Activated gamma-delta T cell treated with anti-CD3 and anti-CD28 coated beads, Interleukin-2, amount 50 U/mL, for 16 hours (primary cell): ENCODE data around the gene DYRK3.

ENCODE experiments used
- DNase-seq: peaks from one replicate; pipeline ENCODE4 v3.0.0-alpha.2; 2020; ENCODE audit warnings: low read depth

DYRK3 gene

GRCh38 chr1:206661161-206661820, 26.0 kb downstream of the DYRK3 start:
- DNase-seq, result no peak

- DNase-seq, result no peak
Measured at GRCh38 chr1:206662396-206663092, 27.2 kb downstream of the DYRK3 start.

DNA sequence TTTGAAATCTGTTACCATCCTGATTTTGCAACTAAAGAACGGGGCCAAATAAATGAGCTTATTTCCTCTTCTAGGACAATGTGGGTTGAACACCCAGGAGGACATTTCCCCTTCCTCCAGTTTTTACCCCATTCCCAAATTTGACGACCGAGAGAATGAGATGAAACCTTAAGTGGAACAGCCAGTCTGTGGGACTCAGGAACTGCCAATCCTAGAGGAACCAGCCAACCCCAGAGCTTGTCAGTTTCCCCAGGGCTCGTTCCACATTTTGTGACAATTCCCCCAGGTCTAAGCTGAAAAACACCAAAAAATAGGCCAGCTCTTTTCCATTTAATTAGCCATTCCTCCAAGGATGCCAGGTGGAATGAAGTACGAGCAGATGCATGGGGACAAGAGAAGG, 28.0 kb downstream of the DYRK3 start:
- no peak for DNase-seq

GRCh38 chr1:206663832-206664652, 28.7 kb downstream of the DYRK3 start:
- DNase-seq, result peak; percentile 75

- no peak for DNase-seq
Measured at GRCh38 chr1:206664740-206665139, 29.4 kb downstream of the DYRK3 start.

- DNase-seq, result no peak
Measured at GRCh38 chr1:206666031-206666561, 30.8 kb downstream of the DYRK3 start.

DNA sequence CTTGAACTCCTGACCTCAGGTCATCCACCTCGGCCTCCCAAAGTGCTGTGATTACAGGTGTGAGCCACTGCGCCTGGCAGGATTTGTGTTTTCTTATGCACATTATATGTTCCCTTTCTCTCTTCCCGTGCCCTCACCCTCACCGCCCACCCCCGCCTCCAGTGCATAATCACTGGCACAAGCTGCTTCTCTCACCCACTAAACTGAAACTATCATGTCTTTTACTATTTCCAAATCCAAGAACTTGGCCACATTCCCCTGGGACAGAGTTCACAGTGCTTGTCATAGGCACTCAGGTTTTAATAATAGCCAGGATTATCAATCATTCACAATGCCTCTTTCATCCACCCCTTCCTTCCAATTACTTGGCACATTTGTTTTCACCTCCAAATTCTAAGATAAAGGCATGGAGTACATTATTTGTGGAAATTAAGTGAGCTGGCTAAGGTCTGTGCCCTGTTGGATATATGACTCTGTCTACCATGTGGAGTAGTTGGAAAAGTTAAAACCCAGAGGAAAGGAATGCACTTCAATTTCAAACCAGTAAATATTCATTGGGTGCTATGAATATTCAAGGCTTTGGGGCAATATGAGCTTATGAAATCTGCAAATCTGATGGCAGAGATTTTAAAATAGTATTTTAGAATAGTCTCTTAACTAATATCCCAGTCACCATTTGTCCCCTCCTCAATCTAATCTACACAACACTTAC, 31.8 kb downstream of the DYRK3 start:
- no peak for DNase-seq

- DNase-seq, result no peak
Measured at GRCh38 chr1:206668351-206668750, 33.0 kb downstream of the DYRK3 start.

DNA sequence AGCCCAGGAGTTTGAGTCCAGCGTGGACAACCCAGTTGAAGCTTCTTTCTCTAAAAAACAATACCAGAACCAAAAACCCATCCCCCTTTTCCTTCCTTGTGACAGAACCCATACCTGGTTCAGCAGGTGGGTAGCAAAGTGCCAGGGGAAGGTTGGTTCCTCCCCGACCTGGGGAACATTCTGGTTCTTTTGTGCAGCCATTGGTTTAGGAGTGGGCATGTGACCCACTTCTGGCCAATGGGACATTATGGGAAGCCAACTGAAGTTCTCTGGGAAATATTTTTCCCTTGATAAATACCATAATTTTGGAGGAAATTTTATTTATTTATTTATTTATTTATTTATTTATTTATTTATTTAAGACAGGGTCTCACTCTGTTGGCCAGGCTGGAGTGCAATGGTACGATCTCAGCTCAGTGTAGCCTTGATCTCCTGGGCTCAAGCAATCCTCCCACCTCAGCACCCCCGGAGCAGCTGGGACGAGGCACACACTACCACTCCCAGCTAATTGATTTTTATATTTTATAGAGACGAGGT, 33.6 kb downstream of the DYRK3 start:
- DNase-seq, result no peak

- DNase-seq, result no peak
Measured at GRCh38 chr1:206672011-206672688, 36.8 kb downstream of the DYRK3 start.

GRCh38 chr1:206672844-206673758, 37.8 kb downstream of the DYRK3 start:
- no peak for DNase-seq

GRCh38 chr1:206674236-206674635, 38.9 kb downstream of the DYRK3 start:
- no peak for DNase-seq

DNA sequence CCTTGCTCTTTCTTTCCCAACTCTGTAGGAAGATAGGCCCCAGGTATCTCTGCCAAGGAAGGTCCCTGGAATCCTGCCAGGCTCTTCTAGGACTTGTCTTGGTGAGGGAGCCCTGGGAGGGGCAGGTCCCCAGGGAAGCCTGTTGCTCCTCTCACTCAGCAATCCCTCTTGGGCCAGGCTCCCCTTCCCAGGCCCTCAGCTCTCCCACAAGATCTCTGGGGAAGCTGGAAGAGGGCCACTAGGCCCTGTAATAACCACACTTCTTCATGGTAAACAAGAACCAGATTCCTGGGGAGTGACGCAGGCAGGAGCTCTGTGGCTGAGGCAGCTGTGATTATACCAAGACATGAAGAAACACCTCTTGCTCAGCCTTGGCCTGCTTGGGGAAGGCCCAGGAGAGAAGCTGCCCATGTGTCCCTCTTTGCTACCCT, 39.4 kb downstream of the DYRK3 start:
- no peak for DNase-seq

DNA sequence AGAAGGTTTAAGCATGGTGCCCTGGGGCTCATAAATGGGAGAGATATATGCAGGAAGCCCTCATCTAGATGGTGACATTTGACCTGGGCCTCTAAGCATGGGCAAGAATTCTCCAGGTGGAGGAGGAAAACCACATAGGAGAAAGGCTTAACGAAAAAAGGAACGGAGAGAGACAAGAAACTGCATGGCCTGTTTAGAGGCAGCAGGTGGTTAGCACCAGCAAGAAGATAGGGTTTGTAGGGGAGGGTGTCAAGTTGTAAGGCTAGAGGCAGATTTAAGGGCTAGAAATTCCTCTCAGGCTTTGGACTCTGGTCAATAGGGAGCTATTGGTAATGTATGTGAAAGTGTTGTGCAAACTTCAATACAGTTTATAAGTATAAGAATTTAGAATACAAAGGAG, 41.2 kb downstream of the DYRK3 start:
- no peak for DNase-seq

DNA sequence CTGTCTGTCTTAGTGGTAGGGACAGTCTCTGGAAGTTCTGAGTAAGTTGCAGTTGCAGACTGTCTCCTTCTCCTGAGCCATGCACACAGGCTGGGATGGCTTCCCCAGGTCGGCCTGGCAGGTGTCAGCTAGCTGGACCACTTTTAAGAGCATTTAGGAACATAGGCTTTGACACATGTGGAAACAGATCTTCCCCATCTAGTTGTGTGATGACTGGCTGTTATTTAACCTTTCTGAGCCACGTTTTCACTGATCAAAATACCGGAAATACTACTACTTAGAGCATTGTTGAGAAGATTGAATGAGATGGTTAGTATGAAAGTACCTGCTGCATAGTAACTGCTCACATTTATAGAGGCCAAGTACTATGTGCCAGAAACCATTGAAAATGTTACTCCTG, 43.2 kb downstream of the DYRK3 start:
- no peak for DNase-seq

GRCh38 chr1:206679738-206680211, 44.4 kb downstream of the DYRK3 start:
- DNase-seq, result no peak

GRCh38 chr1:206680279-206680678, 44.9 kb downstream of the DYRK3 start:
- DNase-seq, result no peak

DNA sequence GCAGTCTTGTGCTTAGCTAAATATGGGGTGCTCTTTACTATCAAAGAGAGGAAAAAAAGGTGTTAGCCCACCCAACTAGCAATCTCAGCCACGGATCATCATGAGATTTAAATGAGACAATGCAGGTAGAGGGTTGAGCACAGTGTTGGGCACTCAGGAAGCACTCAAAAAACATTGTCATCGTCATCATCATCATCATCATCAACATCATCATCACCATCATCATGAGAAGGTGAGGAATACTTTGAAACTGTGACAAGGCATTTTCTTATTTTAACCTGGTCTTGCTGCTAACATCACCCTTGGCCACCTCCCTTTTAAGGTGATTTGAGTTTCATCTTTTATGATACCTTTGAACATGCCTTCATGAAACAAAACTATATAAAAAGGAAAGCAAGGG, 46.0 kb downstream of the DYRK3 start:
- DNase-seq, result no peak

DNA sequence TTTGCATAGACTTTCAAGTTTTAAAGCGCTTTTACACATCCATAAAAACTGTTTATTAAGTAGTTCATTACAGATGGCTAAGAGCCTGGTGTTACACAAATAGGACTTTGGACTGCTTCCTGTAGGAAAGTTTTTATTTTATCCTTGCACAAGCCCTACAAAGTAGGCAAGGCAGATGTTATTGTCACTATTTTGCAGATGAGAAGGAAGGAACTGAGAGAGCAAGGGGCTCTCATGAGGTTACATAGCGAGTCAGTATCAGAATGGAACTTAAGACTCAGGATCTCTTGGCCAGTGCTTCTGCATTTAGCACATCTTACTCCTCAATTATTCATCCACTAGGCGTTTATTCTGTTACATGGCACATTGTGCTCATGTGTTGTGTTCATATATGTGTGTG, 46.8 kb downstream of the DYRK3 start:
- no peak for DNase-seq

GRCh38 chr1:206683313-206683712, 48.0 kb downstream of the DYRK3 start:
- no peak for DNase-seq
